Endothelial cell (in vitro differentiated cells): ENCODE measurements around the gene KCNJ18. TPM values are rescaled to one million over a fixed set of nuclear protein-coding genes. Genes with fewer than 3 reads are reported as not detected.
"Not testable (repeated sequence)": the region's sequence is repeated elsewhere in the genome, so short reads cannot be mapped to it uniquely, and the experiment has no call there.

Experiments
- DNase-seq: peaks from one replicate; pipeline ENCODE4 v3.0.0; 2021; ENCODE audit warnings: low spot score
- H3K27ac Mint-ChIP-seq: one replicate; pipeline ENCODE4 v1.8.0; 2021; ENCODE audit warnings: mixed read lengths, inconsistent platforms; ENCODE audit not compliant: unreplicated experiment
- H3K27me3 Mint-ChIP-seq: one replicate; pipeline ENCODE4 v1.8.0; 2021; ENCODE audit warnings: mild to moderate bottlenecking, moderate library complexity, mixed read lengths, inconsistent platforms; ENCODE audit not compliant: unreplicated experiment
- H3K36me3 Mint-ChIP-seq: one replicate; pipeline ENCODE4 v1.8.0; 2021; ENCODE audit warnings: mild to moderate bottlenecking, low read depth, mixed read lengths, inconsistent platforms; ENCODE audit not compliant: unreplicated experiment
- H3K4me1 Mint-ChIP-seq: one replicate; pipeline ENCODE4 v1.8.0; 2021; ENCODE audit warnings: mild to moderate bottlenecking, mixed read lengths, inconsistent platforms; ENCODE audit not compliant: unreplicated experiment
- H3K4me3 Mint-ChIP-seq: one replicate; pipeline ENCODE4 v1.8.0; 2021; ENCODE audit warnings: mild to moderate bottlenecking, mixed read lengths, inconsistent platforms; ENCODE audit not compliant: unreplicated experiment
- H3K9me3 Mint-ChIP-seq: one replicate; pipeline ENCODE4 v1.8.0; 2021; ENCODE audit warnings: mixed read lengths, inconsistent platforms; ENCODE audit not compliant: unreplicated experiment
- long read RNA-seq: library from polyadenylated mRNA; unstranded; transcript quantifications from one replicate; pipeline ENCODE4 v2.0.0, GENCODE V29; 2020; ENCODE audit not compliant: unreplicated experiment
- total RNA-seq: library from RNA; stranded (reverse); fragmentation: NEBNext Ultra II Directional; extraction: Animal tissue kit (Norgen Biotek cat#: 25700); gene quantifications from one replicate; pipeline ENCODE4 v1.2.1, GENCODE V29; 2021; ENCODE audit not compliant: unreplicated experiment

The KCNJ18 gene
- not detected for total RNA-seq
- long read RNA-seq: 0 reads

DNA sequence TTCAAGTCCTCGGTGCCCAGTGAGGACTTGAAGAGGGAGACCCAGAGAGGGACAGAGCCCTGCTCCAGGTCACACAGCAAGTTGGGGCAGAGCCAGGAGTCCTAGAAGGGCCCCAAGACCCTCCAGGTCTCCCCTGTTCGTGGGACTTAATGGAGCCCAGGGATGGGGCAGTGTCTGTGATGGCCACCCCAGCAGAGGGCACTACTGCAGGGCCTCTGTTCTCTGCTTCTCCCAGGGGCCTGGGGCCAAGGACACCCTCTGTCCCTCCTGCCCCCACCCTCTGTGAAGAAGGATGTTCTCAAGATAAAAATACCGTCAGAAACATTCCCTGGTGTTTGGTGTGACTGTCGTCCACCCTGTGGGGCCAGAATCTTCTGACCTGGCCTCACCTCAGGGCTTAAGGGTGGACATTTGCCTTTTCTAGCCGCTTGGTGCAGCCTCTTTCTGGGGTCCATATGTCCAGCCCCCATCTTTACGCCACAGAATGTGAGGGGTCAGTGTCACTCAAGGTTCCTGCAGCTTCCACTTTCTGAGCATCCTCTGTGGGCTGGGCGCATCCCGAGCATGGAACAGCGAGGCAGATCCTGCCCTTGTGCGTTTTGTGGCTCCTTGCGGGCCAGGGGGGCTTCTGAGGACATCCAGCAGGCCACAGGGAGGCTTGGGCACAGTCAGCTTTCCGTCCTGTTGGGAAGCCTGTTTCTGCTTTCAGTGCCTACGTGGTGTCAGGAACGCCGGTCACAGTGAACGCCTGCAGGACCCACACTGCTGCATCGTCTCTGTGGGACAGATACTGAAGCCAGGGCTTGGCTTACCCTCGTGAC lies at the start of gene KCNJ18:
Gene KCNJ18, plus strand, starts transcription at position 641 of the 821 bp plus-strand sequence. CDS start 10,264 bp downstream, outside the sequence.
- not testable (repeated sequence) for DNase-seq, H3K36me3 Mint-ChIP-seq, H3K27ac Mint-ChIP-seq, H3K4me1 Mint-ChIP-seq, H3K4me3 Mint-ChIP-seq
- Mint-ChIP-seq H3K9me3 (peaks cover 32% of the 10 kb centered on the region), H3K27me3 (peaks cover 25% of the 10 kb centered on the region)

DNA sequence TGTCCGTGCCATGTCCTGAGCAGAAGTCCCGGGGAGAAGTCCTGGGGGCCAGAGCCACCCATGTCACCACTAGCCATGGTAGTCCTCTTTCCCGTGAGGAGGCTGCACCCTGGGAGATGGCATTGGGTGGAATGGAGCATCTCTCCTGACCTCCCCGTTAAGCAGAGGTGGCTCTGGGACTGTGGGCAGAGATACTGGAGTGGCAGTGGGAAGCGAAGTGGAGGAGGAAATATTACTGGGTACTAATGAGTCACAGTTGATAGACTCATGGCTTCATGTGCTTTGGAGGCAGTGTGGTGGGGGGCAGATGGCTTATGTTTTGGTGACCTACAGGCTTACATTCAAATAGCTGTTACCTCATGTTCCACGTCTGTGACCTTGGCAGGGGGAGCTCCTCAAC lies 44.2 kb upstream of the KCNJ18 start:
- not testable (repeated sequence) for H3K4me1 Mint-ChIP-seq, H3K27ac Mint-ChIP-seq, DNase-seq, H3K4me3 Mint-ChIP-seq
- Mint-ChIP-seq H3K9me3 (peaks cover 44% of the 10 kb centered on the region), H3K36me3 (peaks cover 20% of the 10 kb centered on the region), H3K27me3 (peaks cover 20% of the 10 kb centered on the region)

DNA sequence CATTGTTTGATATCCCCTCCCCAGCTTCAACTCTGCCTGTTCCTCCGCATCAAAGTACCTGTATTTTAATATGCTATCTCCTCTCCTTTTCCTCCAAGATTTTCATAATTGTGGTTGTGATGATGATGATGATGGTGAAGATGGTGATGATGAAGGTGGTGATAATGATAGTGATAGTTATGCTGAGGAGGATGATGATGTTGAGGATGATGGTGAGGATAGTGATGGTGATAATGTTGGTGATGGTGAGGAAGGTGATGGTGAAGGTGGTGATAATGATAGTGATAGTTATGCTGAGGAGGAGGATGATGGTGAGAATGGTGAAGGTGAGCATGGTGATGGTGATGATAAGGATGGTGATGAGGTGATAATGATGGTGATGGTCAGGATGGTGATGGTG lies 42.3 kb upstream of the KCNJ18 start:
- Mint-ChIP-seq H3K4me3 (peak overlapping the region; percentile 4), H3K27ac (peak overlapping the region; percentile 0), H3K9me3 (peaks cover 39% of the 10 kb centered on the region), H3K36me3 (peaks cover 20% of the 10 kb centered on the region), H3K27me3 (peaks cover 20% of the 10 kb centered on the region)
- not testable (repeated sequence) for DNase-seq, H3K4me1 Mint-ChIP-seq

DNA sequence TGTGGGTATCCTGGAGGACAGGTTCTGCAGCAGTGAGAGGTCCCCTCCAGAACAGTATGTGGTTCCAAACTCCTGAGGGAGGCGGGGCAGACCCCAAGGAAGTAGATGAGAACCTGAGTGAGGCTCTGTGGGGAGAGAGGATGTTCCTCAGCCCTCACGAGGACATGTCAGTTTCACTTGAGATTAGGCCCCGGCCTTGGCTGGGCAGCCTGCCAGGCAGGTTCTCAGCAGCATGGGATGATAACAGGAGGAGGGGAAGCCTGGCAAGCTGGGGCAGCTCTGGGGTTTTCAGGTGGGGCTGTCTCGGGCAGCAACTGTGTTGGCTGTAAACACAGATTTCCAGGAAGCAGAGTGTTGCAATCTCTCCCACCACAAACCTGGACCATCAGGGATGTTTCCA lies 40.3 kb upstream of the KCNJ18 start:
- not testable (repeated sequence) for DNase-seq, H3K27ac Mint-ChIP-seq, H3K4me3 Mint-ChIP-seq, H3K4me1 Mint-ChIP-seq
- Mint-ChIP-seq H3K9me3 (peaks cover 33% of the 10 kb centered on the region), H3K36me3 (peaks cover 19% of the 10 kb centered on the region), H3K27me3 (peaks cover 15% of the 10 kb centered on the region)

DNA sequence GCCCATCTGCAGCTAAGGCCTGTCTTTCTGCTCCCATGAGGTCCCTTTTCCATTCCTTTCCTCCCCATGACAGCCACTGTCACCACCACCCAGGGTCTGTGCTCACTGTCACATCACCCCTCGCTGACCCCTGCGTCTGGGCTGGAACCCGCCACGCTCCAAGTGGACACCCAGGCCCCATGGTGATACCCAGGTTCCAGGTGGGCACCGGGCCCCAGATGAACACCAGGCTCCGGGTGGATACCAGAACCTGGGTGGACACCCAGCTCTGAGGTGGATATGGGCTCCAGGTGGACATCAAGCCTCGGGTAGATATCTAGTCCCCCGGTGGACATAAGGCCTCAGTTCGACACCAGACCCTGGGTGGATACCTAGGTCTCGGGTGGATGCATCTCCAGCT lies 39.1 kb upstream of the KCNJ18 start:
- not testable (repeated sequence) for H3K4me1 Mint-ChIP-seq, H3K27ac Mint-ChIP-seq, H3K4me3 Mint-ChIP-seq, DNase-seq
- H3K36me3 Mint-ChIP-seq: peaks cover 19% of the 10 kb centered on the region
- H3K27me3 Mint-ChIP-seq: peaks cover 15% of the 10 kb centered on the region
- H3K9me3 Mint-ChIP-seq: peaks cover 37% of the 10 kb centered on the region

DNA sequence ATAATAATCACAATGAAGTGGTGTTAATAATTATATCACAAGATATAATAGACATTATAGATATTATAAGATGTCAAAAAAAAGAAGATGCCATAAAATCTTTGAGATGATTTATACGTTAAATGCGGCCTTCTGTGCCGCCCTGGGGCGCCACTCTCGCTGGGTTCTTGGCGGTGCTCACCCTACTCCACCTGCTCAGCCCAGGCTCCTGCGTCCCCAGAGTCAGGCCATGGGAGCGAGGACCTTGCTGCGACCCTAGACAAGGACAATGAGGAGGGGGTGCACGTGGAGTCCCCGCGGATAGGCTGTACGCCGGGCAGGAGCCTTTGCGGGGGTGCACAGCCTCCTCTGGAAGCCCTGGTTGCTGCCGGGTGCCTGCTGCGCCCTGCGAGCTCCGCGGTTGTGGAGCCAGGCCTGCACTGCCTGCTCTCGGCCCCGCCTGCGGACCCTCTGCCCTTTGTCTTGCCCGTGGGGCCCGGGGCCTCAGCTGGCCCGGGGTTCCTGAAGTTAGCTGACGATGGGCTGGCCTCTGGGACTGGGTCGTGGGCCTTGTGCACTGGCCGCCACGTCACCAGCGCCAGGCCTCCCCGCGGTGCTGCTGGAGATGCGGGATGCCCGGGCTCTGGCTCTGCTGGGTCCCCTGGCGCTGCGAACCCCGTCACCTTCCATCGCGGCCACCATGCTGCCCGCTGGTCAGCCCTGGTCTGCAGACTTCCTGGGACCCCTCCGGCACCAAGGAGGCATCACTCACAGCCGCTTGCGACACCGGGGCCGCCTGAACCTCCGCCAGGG lies 35.6 kb upstream of the KCNJ18 start:
- not testable (repeated sequence) for H3K27me3 Mint-ChIP-seq, H3K4me3 Mint-ChIP-seq, DNase-seq, H3K27ac Mint-ChIP-seq, H3K4me1 Mint-ChIP-seq, H3K36me3 Mint-ChIP-seq
- H3K9me3 Mint-ChIP-seq: peaks cover 15% of the 10 kb centered on the region

DNA sequence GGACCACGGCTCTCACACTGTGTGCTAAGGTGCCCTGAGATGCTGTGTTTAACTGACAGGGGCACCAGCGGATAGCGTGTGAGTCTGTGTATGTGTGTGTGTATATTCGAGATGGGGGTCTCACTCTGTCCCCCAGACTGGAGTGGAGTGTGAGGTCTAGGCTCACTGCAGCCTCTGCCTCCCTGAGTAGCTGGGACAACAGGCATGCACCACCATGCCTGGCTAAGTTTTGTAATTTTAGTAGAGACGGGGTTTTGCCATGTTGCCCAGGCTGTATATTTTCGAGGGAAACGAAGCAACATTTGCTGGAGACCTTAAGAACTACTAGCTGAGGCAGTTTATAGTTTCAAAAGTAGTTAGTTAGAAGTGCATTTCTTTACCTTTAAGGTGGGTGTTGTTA lies 32.7 kb upstream of the KCNJ18 start:
- peaks cover 15% of the 10 kb centered on the region for H3K9me3 Mint-ChIP-seq

DNA sequence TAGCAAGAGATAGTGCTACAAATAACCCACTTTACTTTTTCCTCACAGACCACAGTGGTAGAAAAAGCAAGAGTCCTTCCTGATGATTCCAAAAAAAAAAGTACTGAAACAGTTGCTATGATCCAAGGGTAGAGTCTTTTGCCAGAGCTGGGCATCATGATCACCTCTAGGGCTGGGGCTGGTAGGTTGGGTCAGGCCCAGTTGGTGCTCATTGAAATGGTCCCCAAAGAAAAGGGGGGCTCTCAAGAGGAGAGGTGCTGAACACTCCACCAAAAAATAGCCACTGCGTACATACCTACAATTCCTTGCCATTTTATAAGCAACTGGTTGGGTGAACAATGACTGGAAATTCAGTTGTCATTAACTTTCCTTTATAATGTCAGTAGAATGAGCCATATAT lies 30.9 kb upstream of the KCNJ18 start:
- H3K4me3 Mint-ChIP-seq, H3K27ac Mint-ChIP-seq, DNase-seq, H3K27me3 Mint-ChIP-seq, H3K4me1 Mint-ChIP-seq, H3K36me3 Mint-ChIP-seq: not testable (repeated sequence)
- H3K9me3 Mint-ChIP-seq: peaks cover 26% of the 10 kb centered on the region

More for the DNA sequence above, 32.7 kb upstream of the KCNJ18 start:
- H3K4me3 Mint-ChIP-seq, H3K27ac Mint-ChIP-seq, H3K4me1 Mint-ChIP-seq, H3K27me3 Mint-ChIP-seq, DNase-seq: not testable (repeated sequence)
- H3K36me3 Mint-ChIP-seq: peaks cover 11% of the 10 kb centered on the region

DNA sequence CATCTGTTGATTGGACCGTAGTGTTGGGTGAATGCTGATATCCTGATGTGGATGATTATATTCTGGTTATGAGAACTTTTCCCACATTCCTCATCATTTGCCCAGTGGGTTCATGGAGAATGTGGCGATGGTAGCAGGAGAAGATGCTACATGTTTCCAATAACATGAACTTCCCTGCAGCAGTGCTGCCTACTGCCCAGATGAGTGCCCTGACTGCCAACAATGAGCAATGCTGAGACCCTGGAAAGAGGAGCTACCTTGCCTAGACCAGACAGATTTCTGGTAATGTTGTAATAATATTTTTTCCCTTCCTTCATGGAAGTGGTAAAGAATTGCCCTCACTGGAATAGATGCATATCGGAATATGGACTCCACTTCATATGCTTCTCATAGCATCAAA lies 29.2 kb upstream of the KCNJ18 start:
- Mint-ChIP-seq H3K27me3 (peaks cover 15% of the 10 kb centered on the region), H3K9me3 (peaks cover 30% of the 10 kb centered on the region), H3K36me3 (peaks cover 14% of the 10 kb centered on the region)
- H3K4me3 Mint-ChIP-seq, DNase-seq, H3K27ac Mint-ChIP-seq, H3K4me1 Mint-ChIP-seq: not testable (repeated sequence)

DNA sequence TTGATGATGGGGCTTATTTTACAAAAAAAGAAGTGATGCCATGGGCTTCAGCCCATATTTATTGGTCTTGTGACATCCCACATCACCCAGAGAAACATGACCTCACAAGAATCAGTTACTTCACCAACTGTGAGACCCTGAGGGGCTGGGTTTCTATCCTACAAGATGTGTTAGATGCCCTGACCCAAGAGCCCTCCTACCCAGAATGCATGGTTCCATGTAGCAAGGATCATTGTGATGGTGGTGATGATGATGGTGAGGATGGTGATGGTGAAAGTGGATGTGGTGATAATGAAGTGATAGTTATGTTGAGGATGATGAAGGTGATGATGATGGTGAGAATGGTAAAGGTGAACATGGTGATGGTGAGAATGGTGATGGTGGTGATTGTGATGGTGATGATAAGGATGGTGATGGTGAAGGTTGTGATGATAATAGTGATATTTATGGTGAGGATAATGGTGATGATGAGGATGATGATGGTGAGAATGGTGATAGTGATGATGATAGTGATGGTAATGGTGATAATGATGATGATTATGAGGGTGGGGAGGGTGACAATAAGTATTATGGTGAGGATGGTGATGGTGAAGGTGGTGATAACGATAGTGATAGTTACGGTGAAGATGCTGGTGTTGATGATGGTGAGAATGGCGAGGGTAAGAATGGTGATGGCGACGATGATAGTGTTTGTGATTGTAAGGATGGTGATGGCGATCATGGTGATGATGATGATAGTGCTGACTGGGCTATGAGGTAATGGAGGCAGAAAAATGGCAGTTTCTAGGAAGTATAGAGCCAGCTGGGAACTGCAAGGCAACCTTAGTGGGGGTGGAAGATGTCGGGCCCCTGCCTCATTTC lies 28.5 kb upstream of the KCNJ18 start:
- H3K36me3 Mint-ChIP-seq: peaks cover 14% of the 10 kb centered on the region
- H3K4me3 Mint-ChIP-seq: peak overlapping the region; percentile 0
- H3K4me1 Mint-ChIP-seq, H3K27ac Mint-ChIP-seq, DNase-seq: not testable (repeated sequence)
- H3K27me3 Mint-ChIP-seq: peaks cover 15% of the 10 kb centered on the region
- peaks cover 30% of the 10 kb centered on the region for H3K9me3 Mint-ChIP-seq

DNA sequence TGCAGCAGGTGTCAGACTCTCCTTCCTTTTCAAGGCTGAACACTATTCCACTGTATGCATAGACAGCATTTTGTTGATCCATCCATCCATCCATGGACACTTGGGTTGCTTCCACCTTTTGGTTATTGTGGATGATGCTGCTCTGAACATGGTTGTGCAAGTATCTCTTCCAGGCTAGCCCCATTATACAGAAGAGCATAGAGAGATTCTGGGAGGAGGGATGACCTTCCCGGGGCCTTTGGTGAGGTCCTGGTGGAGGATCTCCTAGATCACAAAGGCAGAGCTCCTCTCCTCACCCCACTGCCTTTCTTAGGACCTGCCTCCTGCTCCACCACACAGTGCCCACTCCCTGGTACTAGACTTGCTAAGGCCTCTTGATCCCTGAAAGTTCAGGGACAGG lies 27.2 kb upstream of the KCNJ18 start:
- Mint-ChIP-seq H3K27me3 (peaks cover 17% of the 10 kb centered on the region), H3K36me3 (peaks cover 14% of the 10 kb centered on the region), H3K9me3 (peaks cover 30% of the 10 kb centered on the region)
- not testable (repeated sequence) for H3K4me3 Mint-ChIP-seq, H3K4me1 Mint-ChIP-seq, DNase-seq, H3K27ac Mint-ChIP-seq
